ENCODE results near the gene CAPZA2. TPM values are rescaled to one million over a fixed set of nuclear protein-coding genes. Genes with fewer than 3 reads are reported as not detected.

The CAPZA2 gene
- total and polyA plus RNA-seq, 9 of the 15 experiments (the other 6 are each of a cell fraction or from before 2014, with no cell fraction given), result 67.0 to 524 (median 176) TPM

DNA sequence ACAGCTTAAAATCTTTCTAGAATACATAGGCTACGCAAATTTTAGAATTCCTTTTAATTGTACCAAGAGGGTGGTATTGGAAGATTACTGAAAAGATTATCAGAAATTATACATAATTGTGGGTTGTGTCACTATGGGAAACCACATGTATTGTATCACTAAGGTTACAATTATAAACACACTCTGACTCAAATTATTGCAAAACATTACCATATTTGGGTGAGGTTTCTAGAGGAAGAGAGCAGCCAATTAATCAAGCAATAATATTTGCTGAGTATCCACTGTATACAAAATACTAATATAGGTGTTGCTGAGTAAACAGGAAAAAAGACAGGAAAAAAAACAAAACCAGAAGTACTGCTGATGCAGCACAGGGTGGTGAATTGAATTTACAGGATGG lies 3.1 kb upstream of the CAPZA2 start (continued):
- TF ChIP-seq, protein P1, sequence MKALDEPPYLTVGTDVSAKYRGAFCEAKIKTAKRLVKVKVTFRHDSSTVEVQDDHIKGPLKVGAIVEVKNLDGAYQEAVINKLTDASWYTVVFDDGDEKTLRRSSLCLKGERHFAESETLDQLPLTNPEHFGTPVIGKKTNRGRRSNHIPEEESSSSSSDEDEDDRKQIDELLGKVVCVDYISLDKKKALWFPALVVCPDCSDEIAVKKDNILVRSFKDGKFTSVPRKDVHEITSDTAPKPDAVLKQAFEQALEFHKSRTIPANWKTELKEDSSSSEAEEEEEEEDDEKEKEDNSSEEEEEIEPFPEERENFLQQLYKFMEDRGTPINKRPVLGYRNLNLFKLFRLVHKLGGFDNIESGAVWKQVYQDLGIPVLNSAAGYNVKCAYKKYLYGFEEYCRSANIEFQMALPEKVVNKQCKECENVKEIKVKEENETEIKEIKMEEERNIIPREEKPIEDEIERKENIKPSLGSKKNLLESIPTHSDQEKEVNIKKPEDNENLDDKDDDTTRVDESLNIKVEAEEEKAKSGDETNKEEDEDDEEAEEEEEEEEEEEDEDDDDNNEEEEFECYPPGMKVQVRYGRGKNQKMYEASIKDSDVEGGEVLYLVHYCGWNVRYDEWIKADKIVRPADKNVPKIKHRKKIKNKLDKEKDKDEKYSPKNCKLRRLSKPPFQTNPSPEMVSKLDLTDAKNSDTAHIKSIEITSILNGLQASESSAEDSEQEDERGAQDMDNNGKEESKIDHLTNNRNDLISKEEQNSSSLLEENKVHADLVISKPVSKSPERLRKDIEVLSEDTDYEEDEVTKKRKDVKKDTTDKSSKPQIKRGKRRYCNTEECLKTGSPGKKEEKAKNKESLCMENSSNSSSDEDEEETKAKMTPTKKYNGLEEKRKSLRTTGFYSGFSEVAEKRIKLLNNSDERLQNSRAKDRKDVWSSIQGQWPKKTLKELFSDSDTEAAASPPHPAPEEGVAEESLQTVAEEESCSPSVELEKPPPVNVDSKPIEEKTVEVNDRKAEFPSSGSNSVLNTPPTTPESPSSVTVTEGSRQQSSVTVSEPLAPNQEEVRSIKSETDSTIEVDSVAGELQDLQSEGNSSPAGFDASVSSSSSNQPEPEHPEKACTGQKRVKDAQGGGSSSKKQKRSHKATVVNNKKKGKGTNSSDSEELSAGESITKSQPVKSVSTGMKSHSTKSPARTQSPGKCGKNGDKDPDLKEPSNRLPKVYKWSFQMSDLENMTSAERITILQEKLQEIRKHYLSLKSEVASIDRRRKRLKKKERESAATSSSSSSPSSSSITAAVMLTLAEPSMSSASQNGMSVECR (CRISPR knock-in tag; IDR thresholded peaks at IDR 0.05), result no peak
- no peak for TF ChIP-seq RBM39 (optimal IDR thresholded peaks at IDR 0.05; ENCODE audit: low read depth, low read length)
- no peak for TF ChIP-seq PRMT5 (CRISPR knock-in tag; IDR thresholded peaks at IDR 0.05)
- TF ChIP-seq ZNF696 (CRISPR knock-in tag; conservative IDR thresholded peaks at IDR 0.05), result no peak
- no peak for TF ChIP-seq TBP (optimal IDR thresholded peaks at IDR 0.05; ENCODE audit: low read depth, low read length)
- TF ChIP-seq, protein P2, sequence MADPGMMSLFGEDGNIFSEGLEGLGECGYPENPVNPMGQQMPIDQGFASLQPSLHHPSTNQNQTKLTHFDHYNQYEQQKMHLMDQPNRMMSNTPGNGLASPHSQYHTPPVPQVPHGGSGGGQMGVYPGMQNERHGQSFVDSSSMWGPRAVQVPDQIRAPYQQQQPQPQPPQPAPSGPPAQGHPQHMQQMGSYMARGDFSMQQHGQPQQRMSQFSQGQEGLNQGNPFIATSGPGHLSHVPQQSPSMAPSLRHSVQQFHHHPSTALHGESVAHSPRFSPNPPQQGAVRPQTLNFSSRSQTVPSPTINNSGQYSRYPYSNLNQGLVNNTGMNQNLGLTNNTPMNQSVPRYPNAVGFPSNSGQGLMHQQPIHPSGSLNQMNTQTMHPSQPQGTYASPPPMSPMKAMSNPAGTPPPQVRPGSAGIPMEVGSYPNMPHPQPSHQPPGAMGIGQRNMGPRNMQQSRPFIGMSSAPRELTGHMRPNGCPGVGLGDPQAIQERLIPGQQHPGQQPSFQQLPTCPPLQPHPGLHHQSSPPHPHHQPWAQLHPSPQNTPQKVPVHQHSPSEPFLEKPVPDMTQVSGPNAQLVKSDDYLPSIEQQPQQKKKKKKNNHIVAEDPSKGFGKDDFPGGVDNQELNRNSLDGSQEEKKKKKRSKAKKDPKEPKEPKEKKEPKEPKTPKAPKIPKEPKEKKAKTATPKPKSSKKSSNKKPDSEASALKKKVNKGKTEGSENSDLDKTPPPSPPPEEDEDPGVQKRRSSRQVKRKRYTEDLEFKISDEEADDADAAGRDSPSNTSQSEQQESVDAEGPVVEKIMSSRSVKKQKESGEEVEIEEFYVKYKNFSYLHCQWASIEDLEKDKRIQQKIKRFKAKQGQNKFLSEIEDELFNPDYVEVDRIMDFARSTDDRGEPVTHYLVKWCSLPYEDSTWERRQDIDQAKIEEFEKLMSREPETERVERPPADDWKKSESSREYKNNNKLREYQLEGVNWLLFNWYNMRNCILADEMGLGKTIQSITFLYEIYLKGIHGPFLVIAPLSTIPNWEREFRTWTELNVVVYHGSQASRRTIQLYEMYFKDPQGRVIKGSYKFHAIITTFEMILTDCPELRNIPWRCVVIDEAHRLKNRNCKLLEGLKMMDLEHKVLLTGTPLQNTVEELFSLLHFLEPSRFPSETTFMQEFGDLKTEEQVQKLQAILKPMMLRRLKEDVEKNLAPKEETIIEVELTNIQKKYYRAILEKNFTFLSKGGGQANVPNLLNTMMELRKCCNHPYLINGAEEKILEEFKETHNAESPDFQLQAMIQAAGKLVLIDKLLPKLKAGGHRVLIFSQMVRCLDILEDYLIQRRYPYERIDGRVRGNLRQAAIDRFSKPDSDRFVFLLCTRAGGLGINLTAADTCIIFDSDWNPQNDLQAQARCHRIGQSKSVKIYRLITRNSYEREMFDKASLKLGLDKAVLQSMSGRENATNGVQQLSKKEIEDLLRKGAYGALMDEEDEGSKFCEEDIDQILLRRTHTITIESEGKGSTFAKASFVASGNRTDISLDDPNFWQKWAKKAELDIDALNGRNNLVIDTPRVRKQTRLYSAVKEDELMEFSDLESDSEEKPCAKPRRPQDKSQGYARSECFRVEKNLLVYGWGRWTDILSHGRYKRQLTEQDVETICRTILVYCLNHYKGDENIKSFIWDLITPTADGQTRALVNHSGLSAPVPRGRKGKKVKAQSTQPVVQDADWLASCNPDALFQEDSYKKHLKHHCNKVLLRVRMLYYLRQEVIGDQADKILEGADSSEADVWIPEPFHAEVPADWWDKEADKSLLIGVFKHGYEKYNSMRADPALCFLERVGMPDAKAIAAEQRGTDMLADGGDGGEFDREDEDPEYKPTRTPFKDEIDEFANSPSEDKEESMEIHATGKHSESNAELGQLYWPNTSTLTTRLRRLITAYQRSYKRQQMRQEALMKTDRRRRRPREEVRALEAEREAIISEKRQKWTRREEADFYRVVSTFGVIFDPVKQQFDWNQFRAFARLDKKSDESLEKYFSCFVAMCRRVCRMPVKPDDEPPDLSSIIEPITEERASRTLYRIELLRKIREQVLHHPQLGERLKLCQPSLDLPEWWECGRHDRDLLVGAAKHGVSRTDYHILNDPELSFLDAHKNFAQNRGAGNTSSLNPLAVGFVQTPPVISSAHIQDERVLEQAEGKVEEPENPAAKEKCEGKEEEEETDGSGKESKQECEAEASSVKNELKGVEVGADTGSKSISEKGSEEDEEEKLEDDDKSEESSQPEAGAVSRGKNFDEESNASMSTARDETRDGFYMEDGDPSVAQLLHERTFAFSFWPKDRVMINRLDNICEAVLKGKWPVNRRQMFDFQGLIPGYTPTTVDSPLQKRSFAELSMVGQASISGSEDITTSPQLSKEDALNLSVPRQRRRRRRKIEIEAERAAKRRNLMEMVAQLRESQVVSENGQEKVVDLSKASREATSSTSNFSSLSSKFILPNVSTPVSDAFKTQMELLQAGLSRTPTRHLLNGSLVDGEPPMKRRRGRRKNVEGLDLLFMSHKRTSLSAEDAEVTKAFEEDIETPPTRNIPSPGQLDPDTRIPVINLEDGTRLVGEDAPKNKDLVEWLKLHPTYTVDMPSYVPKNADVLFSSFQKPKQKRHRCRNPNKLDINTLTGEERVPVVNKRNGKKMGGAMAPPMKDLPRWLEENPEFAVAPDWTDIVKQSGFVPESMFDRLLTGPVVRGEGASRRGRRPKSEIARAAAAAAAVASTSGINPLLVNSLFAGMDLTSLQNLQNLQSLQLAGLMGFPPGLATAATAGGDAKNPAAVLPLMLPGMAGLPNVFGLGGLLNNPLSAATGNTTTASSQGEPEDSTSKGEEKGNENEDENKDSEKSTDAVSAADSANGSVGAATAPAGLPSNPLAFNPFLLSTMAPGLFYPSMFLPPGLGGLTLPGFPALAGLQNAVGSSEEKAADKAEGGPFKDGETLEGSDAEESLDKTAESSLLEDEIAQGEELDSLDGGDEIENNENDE (IDR thresholded peaks at IDR 0.05; ENCODE audit: low read depth, low read length), result no peak
- TF ChIP-seq ZNF12 (CRISPR knock-in tag; IDR thresholded peaks at IDR 0.05), result no peak
- TF ChIP-seq, protein P3, sequence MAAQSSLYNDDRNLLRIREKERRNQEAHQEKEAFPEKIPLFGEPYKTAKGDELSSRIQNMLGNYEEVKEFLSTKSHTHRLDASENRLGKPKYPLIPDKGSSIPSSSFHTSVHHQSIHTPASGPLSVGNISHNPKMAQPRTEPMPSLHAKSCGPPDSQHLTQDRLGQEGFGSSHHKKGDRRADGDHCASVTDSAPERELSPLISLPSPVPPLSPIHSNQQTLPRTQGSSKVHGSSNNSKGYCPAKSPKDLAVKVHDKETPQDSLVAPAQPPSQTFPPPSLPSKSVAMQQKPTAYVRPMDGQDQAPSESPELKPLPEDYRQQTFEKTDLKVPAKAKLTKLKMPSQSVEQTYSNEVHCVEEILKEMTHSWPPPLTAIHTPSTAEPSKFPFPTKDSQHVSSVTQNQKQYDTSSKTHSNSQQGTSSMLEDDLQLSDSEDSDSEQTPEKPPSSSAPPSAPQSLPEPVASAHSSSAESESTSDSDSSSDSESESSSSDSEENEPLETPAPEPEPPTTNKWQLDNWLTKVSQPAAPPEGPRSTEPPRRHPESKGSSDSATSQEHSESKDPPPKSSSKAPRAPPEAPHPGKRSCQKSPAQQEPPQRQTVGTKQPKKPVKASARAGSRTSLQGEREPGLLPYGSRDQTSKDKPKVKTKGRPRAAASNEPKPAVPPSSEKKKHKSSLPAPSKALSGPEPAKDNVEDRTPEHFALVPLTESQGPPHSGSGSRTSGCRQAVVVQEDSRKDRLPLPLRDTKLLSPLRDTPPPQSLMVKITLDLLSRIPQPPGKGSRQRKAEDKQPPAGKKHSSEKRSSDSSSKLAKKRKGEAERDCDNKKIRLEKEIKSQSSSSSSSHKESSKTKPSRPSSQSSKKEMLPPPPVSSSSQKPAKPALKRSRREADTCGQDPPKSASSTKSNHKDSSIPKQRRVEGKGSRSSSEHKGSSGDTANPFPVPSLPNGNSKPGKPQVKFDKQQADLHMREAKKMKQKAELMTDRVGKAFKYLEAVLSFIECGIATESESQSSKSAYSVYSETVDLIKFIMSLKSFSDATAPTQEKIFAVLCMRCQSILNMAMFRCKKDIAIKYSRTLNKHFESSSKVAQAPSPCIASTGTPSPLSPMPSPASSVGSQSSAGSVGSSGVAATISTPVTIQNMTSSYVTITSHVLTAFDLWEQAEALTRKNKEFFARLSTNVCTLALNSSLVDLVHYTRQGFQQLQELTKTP (IDR thresholded peaks at IDR 0.05; ENCODE audit: low read depth in 1 of 2, partially characterized antibody in 2 of 2), result no peak

Measured in K562 (cell line).